COLO668 (cell line): Measurements from ENCODE around the gene PTGR1.
"Not testable (repeated sequence)": the region's sequence is repeated elsewhere in the genome, so short reads cannot be mapped to it uniquely, and the experiment has no call there.

ENCODE experiments used
- DNase-seq: peaks from one replicate; lab custom pipeline; 2025; ENCODE audit not compliant: unreplicated experiment; lab: John Stamatoyannopoulos, UW

Gene PTGR1

GRCh38 chr9:111615928-111616327 lies 16.5 kb upstream of the PTGR1 start:
- DNase-seq = no peak

DNA sequence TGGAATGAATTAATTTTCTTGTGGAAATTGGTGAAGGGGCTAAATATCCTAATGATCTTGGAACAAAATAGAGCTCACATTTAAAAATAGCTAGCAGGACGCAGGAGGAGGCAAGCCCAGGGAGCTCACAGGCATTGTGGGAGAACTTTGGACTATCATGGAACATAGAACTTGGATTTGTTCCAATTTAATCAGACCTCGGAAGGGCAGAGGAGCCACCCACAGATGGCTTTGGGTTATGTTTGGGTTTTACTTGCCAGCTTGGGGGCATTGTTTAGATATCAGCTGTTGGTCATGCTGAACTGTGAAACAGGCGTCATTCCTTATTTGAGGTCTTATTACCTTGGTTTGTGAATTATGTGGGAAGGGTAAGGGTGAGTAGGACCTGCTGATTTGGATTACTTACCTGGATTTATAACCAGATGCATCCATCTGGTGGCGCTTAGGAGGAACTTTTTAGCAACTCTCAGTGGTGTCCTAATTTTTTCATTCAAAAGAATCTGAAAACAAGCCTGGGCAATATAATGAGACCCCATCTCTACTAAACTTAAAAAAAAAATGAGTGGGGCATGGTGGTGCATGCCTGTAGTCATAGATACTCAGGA lies 14.1 kb upstream of the PTGR1 start:
- DNase-seq = peak; percentile 9

DNA sequence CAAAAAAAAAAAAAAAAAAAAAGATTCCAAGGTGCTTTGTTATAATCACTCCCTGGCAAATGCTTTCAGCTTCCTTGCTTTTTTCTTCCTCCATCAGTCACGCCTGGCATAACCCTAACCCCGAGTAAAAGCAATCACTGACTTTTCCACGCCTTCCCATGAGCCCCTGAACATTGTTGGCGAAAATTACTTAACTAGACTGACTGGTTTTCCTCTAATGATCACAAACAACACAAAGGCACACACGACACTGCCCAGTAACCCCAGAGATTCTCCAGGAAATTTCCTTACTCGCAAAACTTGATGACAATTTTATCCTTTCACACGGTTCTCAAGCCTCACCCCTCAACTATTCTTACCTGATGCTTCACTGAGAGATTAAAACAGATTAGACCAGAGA lies 11.4 kb upstream of the PTGR1 start:
- no peak for DNase-seq

GRCh38 chr9:111610149-111610548 lies 10.7 kb upstream of the PTGR1 start:
- DNase-seq = no peak

- DNase-seq = no peak
These were observed 5.7 kb upstream of the PTGR1 start for GRCh38 chr9:111605041-111605559.

DNA sequence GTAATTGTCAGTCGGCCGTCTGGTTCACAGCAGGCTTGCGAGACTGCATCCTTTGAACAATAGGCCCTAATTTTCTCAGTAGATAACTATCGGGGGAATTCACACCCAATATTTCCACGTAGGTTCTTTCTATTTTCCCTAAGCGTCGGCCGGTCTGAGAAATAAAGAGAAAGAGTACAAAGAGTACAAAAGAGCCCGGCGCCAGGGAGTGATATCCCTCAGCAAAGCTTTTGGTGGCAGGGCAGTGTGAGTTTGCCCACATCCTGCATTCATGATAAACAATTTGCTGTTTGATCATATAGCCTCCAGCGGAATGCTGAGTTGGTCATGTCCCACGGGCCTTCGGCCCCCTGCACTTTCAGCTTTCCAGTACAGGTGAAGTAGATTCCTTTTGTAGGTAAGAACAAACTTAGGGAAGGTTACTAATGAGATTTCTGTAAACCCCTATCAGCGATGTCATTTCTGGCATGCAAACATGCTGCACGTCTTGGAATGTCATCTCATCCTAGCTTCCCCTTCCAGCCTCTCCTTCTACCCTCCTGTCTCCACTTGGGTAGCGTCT lies 4.7 kb upstream of the PTGR1 start:
- no peak for DNase-seq

DNA sequence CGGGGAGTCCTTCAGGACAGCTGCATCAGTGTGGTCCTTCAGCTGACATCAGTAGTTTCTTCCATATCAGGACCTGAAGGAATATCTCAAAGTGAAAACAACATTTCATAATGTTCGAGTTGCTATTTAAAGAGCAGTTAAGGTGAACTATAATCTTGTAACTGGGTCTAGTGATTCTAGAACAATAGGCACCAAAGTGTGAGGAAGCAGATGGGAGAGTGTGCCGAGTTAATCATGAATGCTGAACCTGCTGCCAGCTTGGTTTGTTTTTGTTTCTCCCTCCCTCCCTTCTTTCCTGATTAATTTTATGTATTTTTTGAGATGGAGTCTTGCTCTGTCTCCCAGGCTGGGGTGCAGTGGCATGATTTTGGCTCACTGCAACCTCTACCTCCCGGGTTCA lies 3.6 kb upstream of the PTGR1 start:
- no peak for DNase-seq

GRCh38 chr9:111601237-111602018 lies 2.0 kb upstream of the PTGR1 start:
- no peak for DNase-seq

GRCh38 chr9:111599955-111600343 lies 502 bp upstream of the PTGR1 start:
- DNase-seq = no peak

- peak; percentile 10 for DNase-seq
These were observed 735 bp downstream of the PTGR1 start for GRCh38 chr9:111598733-111599091.

DNA sequence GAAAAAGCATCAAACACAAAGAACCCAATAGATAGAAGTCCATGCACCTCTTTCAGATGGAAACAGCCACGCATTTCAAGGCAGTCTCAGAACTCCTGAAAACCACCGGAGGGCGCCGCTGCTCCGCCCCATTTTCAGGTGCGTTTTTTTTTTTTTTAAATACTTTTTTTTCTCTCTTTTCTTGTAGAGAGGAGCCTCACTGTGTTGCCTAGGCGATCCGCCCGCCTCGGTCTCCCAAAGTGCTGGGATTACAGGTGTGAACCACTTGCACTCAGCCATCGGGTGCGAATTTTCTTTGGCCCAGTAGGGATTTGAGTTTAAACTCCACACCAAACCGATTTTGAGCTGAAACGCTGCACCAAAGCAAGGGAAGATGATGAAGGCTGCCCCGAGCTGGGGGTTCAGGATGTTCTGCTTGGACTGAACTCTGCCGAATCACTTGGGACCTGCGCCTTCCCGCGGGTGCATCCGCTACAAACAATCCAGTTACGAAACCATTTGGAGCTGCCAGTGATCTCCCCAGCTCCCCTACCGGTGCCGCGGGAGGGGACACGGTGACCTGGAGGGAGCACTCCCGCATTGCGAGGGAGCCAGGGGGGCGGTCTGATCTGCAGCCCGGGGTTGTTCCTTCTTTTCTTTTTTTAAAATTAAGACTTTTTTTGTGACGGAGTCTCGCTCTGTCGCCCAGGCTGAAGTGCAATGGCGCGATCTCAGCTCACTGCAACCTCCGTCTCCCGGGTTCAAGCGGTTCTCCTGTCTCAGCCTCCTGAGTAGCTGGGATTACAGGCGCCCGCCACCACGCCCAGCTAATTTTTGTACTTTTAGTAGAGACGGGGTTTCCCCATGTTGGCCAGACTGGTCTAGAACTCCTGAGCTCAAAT lies 1.4 kb downstream of the PTGR1 start:
- peak; percentile 41 for DNase-seq

GRCh38 chr9:111588846-111589245 lies 10.6 kb downstream of the PTGR1 start:
- no peak for DNase-seq

- DNase-seq = no peak
These were observed 13.1 kb downstream of the PTGR1 start for GRCh38 chr9:111586378-111586777.

GRCh38 chr9:111582888-111583287 lies 16.6 kb downstream of the PTGR1 start:
- DNase-seq = no peak

GRCh38 chr9:111572950-111573604 lies 26.4 kb downstream of the PTGR1 start:
- DNase-seq = no peak

- DNase-seq = not testable (repeated sequence)
These were observed 31.3 kb downstream of the PTGR1 start for GRCh38 chr9:111568127-111568526.

GRCh38 chr9:111566234-111566633 lies 33.2 kb downstream of the PTGR1 start:
- DNase-seq = no peak

DNA sequence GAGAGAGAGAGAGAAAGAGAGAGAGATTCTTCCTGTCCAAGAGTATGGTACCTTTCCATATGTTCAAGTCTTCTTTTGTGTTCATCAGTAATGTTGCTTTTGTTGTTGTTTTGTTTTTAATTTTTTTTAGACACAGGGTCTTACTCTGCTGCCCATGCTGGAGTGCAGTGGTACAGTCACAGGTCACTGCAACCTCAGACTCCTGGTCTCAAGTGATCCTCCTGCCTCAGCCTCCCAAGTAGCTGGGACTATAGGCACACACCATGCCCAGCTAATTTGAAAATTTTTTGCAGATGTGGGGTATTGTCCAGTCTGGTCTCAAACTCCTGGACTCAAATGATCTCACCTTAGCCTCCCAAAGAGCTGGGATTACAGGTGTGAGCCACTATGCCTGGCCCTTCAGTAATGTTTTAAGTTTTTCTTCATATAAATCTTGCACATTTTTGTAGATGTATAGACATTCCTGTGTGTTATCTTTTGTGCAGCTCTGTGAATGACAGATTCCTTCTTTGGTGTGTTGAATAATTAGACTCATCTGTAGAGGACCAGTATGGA lies 38.2 kb downstream of the PTGR1 start:
- no peak for DNase-seq

DNA sequence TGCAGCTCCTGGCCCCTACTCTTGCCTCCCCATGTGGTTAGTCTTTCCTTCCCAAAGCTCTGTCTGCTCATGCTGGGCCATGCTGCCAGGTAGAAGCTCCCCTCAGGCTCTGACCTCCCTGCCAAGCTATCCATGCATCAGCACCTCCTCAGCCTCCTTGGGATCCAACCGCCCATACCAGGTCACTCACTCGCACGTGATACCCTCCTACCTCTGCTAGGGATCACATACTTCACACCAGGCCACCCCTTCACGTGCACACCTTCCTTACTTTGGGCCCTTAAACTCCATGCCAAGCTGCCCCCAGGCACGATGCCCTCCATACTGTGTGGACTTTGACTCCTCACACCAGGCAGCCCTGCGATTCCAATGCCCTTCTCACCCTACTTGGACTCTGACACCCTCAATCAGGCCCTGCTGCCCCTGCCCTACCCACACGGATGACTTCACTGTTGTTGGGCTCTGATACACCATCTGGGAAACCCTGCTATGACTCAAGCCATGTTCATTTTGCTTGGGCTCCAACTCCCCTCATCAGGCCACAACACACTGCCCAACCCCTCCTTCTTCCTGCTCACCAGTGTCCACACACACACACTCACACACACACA lies 40.3 kb downstream of the PTGR1 start:
- DNase-seq = no peak

DNA sequence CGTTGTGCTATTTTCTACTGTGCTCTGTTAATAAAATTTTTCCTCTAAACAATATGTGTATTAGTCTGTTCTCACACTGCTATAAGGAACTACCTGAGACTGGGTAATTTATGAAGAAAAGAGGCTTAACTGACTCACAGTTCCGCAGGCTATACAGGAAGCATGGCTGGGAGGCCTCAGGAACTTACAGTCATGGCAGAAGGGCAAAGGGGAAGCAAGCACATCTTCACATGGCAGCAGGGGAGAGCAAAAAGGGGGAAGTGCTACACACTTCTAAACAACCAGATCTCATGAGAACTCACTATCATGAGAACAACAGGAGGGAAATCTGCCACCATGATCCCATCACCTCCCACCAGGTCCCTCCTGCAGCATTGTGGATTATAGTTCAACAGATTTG lies 44.0 kb downstream of the PTGR1 start:
- not testable (repeated sequence) for DNase-seq
